Osteocyte (in vitro differentiated cells): ENCODE results near the gene NBEA. TPM values are rescaled to one million over a fixed set of nuclear protein-coding genes. Genes with fewer than 3 reads are reported as not detected.

Source experiments
- DNase-seq: peaks from one replicate; pipeline ENCODE4 v3.0.0; 2021; ENCODE audit warnings: mixed read lengths; ENCODE audit not compliant: unreplicated experiment; ENCODE audit errors: extremely low spot score
- H3K27ac Mint-ChIP-seq: one replicate; pipeline ENCODE4 v1.8.0; 2021; ENCODE audit warnings: mild to moderate bottlenecking, mixed read lengths; ENCODE audit not compliant: unreplicated experiment
- H3K27me3 Mint-ChIP-seq: one replicate; pipeline ENCODE4 v1.8.0; 2021; ENCODE audit warnings: mixed read lengths; ENCODE audit not compliant: unreplicated experiment
- H3K36me3 Mint-ChIP-seq: one replicate; pipeline ENCODE4 v1.8.0; 2021; ENCODE audit warnings: mixed read lengths; ENCODE audit not compliant: unreplicated experiment
- H3K4me1 Mint-ChIP-seq: one replicate; pipeline ENCODE4 v1.8.0; 2021; ENCODE audit warnings: mixed read lengths; ENCODE audit not compliant: unreplicated experiment
- H3K4me3 Mint-ChIP-seq: one replicate; pipeline ENCODE4 v1.8.0; 2021; ENCODE audit warnings: mild to moderate bottlenecking, moderate library complexity, mixed read lengths; ENCODE audit not compliant: unreplicated experiment
- H3K9me3 Mint-ChIP-seq: one replicate; pipeline ENCODE4 v1.8.0; 2021; ENCODE audit warnings: mixed read lengths; ENCODE audit not compliant: unreplicated experiment
- total RNA-seq: library from RNA; stranded (reverse); gene quantifications from 2 replicates; pipeline ENCODE4 v1.2.1, GENCODE V29; 2021
- TF ChIP-seq, protein P1 (sequence below): fragments of 200-600 bp; sonication (generic); IDR thresholded peaks from 2 replicates; pipeline ENCODE4 v1.5.0; 2021; ENCODE audit warnings: antibody characterized with exemption, mild to moderate bottlenecking, moderate library complexity

Gene NBEA
- total RNA-seq, 1 donor from 2014 or later, result 10.9 TPM

DNA sequence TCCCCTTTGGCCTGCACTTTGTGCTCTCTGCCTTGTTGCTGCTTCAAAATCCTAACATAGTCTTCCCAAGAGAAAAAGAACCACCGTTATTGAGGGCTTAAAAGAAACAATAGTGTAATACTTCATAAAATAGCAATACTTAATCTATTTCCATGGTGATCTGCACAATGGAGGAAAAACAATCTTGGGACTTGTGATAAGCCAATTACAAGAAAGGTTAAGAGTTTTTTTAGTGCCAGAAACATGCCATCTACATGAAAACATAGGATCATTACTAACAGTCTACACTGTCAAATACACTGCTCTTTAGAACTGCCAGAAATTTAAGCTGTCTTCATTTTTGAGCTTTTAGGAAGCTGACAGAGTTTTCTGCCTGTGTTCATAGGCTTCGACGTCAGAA is 588.5 kb downstream of the NBEA start:
- Mint-ChIP-seq H3K27ac (no peak overlapping the region), H3K27me3 (no peaks in the 10 kb centered on the region), H3K36me3 (no peaks in the 10 kb centered on the region), H3K4me1 (no peaks in the 10 kb centered on the region), H3K9me3 (no peaks in the 10 kb centered on the region), H3K4me3 (no peak overlapping the region)
- no peak for DNase-seq
- TF ChIP-seq, protein P1, sequence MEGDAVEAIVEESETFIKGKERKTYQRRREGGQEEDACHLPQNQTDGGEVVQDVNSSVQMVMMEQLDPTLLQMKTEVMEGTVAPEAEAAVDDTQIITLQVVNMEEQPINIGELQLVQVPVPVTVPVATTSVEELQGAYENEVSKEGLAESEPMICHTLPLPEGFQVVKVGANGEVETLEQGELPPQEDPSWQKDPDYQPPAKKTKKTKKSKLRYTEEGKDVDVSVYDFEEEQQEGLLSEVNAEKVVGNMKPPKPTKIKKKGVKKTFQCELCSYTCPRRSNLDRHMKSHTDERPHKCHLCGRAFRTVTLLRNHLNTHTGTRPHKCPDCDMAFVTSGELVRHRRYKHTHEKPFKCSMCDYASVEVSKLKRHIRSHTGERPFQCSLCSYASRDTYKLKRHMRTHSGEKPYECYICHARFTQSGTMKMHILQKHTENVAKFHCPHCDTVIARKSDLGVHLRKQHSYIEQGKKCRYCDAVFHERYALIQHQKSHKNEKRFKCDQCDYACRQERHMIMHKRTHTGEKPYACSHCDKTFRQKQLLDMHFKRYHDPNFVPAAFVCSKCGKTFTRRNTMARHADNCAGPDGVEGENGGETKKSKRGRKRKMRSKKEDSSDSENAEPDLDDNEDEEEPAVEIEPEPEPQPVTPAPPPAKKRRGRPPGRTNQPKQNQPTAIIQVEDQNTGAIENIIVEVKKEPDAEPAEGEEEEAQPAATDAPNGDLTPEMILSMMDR, result no peak

DNA sequence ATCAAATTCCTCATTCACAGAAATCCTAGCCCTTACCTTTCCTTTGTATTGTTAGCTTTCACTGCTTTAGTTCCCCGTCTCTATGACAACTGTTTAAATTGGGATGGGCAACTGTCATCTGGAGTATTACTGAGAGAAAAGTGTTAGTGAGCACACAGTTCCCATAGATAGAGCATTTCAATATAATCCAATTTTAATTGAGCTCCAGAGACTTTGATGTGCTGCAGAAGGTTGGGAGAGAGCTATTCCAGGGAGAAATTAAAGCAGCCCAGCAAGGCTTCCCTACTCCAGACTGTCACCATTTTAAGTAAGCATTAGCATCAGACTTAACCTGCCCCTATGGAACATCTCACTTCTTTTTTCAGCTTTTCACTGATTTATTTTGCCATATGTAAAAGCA is 589.5 kb downstream of the NBEA start:
- Mint-ChIP-seq H3K4me1 (no peaks in the 10 kb centered on the region), H3K36me3 (no peaks in the 10 kb centered on the region), H3K9me3 (no peaks in the 10 kb centered on the region), H3K27ac (no peak overlapping the region), H3K4me3 (no peak overlapping the region), H3K27me3 (no peaks in the 10 kb centered on the region)
- TF ChIP-seq, protein P1, result no peak
- DNase-seq, result no peak

DNA sequence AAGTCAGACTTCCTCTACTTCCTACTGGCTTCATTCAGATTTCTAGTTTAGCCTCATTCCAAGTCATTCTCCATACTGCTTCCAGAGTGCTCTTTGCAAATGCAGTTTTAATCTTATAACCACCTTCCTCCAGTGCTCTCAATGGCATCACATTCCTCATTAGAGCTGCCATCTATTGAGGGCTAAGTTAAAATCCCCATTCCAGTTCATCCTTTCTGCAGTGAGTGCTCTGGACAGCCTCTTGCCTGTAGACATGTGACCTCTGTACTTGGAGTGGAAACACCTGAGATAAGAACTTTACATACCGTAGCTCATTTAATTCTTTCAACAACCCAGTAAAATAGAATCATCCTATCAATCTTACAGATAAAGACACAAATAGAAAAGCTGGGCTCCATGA is 592.3 kb downstream of the NBEA start:
- H3K4me1 Mint-ChIP-seq, result no peaks in the 10 kb centered on the region
- H3K36me3 Mint-ChIP-seq, result no peaks in the 10 kb centered on the region
- no peak overlapping the region for H3K4me3 Mint-ChIP-seq
- no peaks in the 10 kb centered on the region for H3K27me3 Mint-ChIP-seq
- no peak for DNase-seq
- H3K9me3 Mint-ChIP-seq, result no peaks in the 10 kb centered on the region
- H3K27ac Mint-ChIP-seq, result no peak overlapping the region
- TF ChIP-seq, protein P1, result no peak

- H3K27ac Mint-ChIP-seq, result no peak overlapping the region
- no peak overlapping the region for H3K4me3 Mint-ChIP-seq
- no peaks in the 10 kb centered on the region for H3K27me3 Mint-ChIP-seq
- no peak for DNase-seq
- TF ChIP-seq, protein P1, result no peak
- H3K9me3 Mint-ChIP-seq, result no peaks in the 10 kb centered on the region
- no peaks in the 10 kb centered on the region for H3K36me3 Mint-ChIP-seq
- peaks cover 10% of the 10 kb centered on the region for H3K4me1 Mint-ChIP-seq
Observed at GRCh38 chr13:35548790-35549189, 606.7 kb downstream of the NBEA start.

DNA sequence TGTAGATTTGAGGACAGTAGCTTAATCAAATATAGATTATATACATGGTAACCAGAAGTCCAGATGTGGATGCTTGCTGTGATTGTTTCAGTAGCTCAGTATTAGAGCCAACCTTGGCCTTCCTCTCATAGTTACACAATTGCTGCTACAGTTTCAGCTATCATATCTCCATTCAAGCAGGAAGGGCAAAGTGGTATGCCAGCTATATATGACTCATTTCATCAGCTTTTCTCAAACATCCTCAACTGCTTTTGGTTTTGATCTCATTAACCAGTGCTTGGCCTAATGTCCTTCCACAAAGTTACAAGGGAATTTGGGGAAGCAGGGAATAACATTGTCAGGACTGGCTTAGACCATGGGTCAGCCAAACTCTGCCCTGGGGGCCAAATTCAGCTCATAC is 607.4 kb downstream of the NBEA start:
- H3K27me3 Mint-ChIP-seq, result no peaks in the 10 kb centered on the region
- TF ChIP-seq, protein P1, result no peak
- H3K4me1 Mint-ChIP-seq, result peaks cover 10% of the 10 kb centered on the region
- no peak for DNase-seq
- H3K36me3 Mint-ChIP-seq, result no peaks in the 10 kb centered on the region
- no peak overlapping the region for H3K4me3 Mint-ChIP-seq
- no peak overlapping the region for H3K27ac Mint-ChIP-seq
- H3K9me3 Mint-ChIP-seq, result no peaks in the 10 kb centered on the region
